Inflammatory macrophage treated with lipopolysaccharide for 4 hours (primary cell): ENCODE data around the gene LRRTM1.

Source experiments
- DNase-seq: peaks from one replicate; pipeline ENCODE4 v3.0.0-alpha.2; 2020

Gene LRRTM1

GRCh38 chr2:80302314-80303005 is 2.1 kb downstream of the LRRTM1 start:
- no peak for DNase-seq

DNA sequence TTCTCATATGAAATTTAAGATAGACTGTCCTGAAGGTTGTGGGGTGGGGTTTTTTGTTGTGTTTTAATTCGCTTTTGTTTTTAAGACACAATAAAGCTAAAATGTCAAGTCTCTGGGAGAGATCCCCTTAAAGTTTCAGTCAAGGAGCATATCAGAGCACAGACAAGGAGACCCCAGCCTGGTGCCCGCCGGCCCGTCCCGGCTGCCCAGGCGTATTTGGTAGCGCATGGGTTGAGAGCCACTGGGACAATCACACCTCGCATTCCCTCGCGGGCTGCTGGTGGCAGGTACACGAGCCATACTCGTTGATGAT is 2.6 kb downstream of the LRRTM1 start:
- no peak for DNase-seq

DNA sequence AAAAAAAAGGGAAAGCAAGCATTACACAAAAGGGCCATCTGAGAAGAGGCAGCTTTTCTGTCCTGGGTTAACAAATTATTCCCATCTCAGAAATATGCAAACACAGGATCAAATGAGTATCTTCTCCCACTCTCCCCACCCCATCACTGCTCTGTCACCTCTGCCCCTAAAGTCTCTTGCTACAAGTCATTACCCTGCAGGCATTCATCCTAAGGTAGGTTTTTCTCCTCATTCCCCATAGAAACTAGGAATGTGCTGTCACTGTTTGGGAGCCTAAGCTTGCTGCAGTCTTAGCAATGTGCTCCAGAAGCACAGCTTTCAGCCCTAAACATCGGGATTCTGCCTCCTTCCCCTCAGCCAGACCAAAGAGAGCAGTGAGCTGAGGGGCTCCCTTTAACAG is 3.6 kb downstream of the LRRTM1 start:
- no peak for DNase-seq

GRCh38 chr2:80300346-80300745 is 4.2 kb downstream of the LRRTM1 start:
- no peak for DNase-seq

GRCh38 chr2:80299661-80300060 is 4.9 kb downstream of the LRRTM1 start:
- no peak for DNase-seq

DNA sequence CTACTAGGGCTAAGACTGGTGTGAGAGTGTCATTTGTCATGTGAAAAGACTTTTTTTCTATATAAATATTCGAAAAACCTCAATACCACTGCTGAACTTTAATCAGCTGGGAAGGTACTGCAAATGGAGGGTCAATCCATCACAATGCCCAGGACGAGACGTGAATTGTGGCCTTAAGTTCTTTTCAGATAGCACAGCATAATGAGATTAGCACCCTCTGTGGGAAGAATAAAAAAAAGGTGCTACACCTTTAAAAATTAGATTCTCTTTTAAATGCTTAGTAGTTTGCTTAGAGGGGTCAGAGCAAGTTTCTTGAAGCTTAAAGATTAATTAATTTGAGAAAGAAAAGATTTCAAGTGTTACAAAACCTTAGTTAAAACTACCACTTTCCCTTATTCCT is 5.6 kb downstream of the LRRTM1 start:
- no peak for DNase-seq

- no peak for DNase-seq
These were observed 11.5 kb downstream of the LRRTM1 start for GRCh38 chr2:80293039-80293438.

DNA sequence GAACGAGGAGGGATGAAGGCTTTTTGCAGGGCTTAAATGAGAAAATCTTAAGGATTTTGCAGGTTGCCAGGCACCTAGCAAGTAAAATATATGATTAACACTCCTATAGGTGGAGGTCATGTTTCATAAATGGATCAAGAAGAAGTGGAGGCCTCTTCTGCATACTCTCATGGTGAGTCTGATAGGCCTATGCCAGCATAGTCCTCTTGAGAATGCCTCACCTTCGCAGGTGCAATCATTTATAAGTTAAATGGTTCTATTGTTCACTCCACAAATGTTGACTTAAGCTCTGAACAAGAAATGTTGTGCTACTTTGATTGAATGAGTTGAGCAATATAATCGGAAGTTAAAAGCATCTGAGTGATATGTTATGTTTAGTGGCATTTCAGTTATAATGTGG is 12.1 kb downstream of the LRRTM1 start:
- no peak for DNase-seq

- DNase-seq, result no peak
These were observed 12.9 kb downstream of the LRRTM1 start for GRCh38 chr2:80291656-80292055.

GRCh38 chr2:80288576-80288975 is 16.0 kb downstream of the LRRTM1 start:
- no peak for DNase-seq

DNA sequence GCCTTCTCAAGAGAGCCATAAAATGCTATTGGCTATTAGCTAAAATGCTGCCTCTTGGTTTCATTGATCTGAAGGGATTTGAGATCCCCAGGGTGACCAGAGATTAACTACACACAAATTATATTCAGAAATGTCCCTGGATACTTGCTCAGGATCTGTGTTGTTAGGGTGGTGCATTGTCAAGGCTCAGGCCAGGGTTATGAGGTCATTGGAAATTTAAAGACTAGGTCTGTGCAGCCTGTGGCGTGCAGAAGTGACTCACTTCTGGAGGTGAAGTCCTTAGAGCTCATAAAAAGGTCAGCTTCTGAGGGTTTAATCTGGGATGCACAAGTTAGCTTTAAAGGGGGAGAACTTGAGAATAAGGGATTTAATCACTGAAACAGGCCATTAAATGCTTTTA is 23.5 kb downstream of the LRRTM1 start:
- no peak for DNase-seq

GRCh38 chr2:80280598-80280997 is 24.0 kb downstream of the LRRTM1 start:
- DNase-seq, result no peak

- no peak for DNase-seq
These were observed 34.7 kb downstream of the LRRTM1 start for GRCh38 chr2:80269806-80270205.

DNA sequence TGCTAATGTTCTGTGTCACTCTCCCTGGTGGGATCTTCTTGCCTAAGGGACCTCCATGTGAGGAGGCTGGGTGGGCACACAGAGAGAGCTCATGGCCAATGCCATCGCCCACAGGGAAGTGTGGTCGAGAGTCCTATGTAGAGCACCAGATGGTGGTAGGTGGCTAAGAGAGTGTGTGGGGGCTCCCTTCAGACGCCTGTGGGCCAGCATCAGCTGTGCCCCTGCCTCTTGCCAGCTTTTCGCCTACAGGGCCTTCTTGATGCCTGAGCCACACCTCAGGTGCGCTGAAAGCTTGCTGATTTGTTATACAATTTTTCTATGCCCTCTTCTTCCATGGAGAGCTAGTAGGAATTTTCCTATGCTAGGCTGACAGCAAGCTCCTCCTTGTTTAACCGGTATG is 38.3 kb downstream of the LRRTM1 start:
- DNase-seq, result no peak

GRCh38 chr2:80259292-80259691 is 45.3 kb downstream of the LRRTM1 start:
- no peak for DNase-seq

- DNase-seq, result no peak
These were observed 45.8 kb downstream of the LRRTM1 start for GRCh38 chr2:80258793-80259192.

DNA sequence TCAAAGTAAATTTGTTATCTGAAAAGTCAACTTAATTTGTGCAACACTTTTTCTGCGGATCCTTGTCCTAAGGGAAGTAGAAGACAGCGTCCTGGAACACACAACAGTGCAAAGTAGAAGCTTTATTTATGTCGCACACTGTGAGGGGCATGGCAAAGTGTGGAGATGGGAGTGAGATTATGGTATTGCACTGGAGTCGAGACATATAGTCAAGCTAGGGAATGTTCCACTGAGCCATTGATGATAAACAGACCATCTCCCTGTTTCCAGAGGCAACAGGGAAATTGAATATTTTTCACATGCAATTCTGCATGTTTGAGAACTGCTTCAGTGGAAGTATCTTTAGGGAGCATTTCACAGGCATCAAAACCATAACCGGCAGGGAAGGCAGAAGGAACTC is 46.2 kb downstream of the LRRTM1 start:
- DNase-seq, result no peak

DNA sequence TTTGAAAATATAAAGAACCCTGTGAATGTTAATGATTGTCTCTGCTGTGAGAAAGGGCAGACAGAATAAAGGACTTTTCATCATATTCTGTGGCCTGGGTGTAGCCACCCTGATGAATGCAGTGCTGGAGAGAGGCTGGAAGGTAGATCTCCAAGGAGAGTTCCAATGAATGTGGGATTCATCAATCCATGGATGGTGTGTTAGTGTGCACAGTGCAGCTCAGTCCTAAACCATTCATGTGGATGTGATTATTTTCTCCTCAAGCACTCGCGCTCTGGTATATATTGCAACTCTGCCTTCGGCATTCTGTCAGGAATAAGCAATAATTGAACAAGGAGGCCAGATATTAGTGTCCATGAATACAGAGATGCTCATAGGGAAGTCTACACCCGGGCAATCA is 47.1 kb downstream of the LRRTM1 start:
- no peak for DNase-seq

DNA sequence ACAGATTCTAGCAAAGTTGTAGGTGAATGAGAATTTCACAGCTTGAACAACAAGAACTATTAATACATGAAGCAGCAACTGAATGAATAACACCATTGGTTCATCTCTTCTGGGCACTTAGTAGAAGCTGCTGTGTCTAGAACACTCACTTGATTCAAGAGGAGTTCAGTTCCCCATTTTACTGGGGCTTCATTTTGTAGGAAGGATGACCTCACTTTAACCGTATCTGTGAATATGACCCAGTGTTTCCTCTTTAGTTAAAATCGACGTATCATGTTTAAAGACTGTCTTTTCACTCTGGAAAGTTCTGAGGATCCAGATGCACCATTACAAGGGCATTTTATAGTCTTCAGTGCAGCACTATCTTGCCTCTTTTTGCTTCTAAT is 47.8 kb downstream of the LRRTM1 start:
- DNase-seq, result no peak

DNA sequence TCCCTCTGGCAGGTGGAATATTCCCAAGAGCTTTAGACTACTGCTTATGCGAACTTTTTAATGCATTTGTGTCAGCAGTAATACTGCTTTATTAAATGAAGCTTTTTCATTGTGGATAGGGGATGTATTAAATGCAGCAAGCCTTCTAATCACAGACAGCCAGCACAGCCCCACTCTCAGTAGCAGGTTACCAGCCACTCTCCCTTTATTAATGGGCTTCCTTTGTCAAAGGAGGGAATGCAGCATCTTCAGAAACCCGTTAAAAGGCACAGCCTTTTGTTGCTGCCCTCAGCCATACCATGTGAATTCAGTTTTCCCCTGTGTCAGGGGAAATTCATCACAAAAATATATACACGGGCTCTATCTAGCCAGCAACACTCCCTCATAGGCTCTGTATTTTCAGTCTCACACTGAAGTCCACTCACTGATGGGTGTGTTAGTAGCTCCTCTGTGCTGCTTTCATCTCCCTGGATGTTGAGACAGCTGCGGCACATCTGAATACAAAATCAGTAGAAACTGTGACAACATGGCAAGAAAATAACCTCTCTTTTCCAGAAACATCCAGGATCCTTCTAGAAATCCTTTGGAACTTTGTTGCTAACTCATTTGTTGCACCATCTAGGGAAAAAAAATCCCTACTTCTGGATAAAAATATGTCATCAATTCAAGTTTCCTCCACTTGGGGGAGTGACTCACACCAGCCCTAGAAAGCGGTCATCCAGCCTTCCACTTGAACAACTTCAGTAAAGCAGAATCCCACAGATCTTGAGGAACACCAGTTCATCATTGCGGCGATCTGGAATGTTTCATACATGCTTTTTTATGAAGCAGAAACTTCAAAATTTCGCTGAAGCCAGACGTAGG is 48.4 kb downstream of the LRRTM1 start:
- no peak for DNase-seq

DNA sequence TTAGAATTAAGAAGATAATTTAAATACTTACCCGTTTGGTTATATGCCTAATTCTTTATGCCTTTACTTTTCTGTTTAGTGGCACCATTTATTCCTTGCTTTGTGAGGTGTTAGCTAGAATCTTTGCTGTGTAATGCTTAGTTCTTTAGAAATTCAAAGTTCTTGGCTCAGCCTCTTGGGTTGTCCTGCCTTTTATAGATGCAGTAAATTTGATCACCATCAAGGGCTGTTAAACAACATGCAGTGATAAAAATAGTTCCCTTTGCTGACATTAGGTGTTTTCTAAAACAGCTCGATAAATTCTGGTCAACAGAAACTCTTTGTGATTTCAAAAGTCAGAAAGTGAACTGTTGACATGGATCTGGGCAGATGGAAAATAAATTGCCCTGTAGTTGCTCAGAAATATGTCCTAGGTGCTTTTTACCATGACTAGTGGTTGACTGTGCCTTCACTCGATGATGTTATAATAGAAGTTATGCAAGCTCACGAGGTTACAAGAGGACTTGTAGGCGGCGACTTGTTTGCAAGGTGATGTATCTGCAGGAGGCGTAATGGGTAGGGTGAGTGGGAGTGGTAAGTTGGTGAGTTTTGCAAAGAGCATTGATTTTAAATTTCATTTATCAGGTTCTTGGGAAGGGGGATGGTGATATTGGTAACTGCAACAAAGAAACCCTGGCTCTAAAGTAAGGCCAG is 52.1 kb downstream of the LRRTM1 start:
- DNase-seq, result no peak
